Kidney (tissue), 14 donors: ENCODE measurements around the gene FRMD4A. TPM values are rescaled to one million over a fixed set of nuclear protein-coding genes. Genes with fewer than 3 reads are reported as not detected.

Experiments used
- DNase-seq, 5 donors: peaks; one replicate each; pipeline ENCODE4 v3.0.0-alpha.2; 2013 to 2020
- FAIRE-seq: peaks from 2 replicates; lab custom pipeline; 2012; peaks lifted over from hg19 to GRCh38; lab: Jason Lieb, UNC
- H3K27ac ChIP-seq, 2 donors: one replicate each; pipeline ENCODE4 v1.7.0; 2013; ENCODE audit warnings: low read depth in 2 of 2, low read length in 2 of 2, inconsistent platforms in 1 of 2
- H3K27me3 ChIP-seq: one replicate; pipeline ENCODE4 v1.7.1; 2013; ENCODE audit warnings: low read length, inconsistent platforms; ENCODE audit not compliant: control insufficient read depth, insufficient read depth
- H3K36me3 ChIP-seq, 3 donors: one replicate each; pipeline versions ENCODE4 v1.7.0 to v1.7.1; 2013; ENCODE audit warnings: low read length in 3 of 3, control low read depth in 1 of 3, inconsistent platforms in 1 of 3; ENCODE audit not compliant: insufficient read depth in 3 of 3, control insufficient read depth in 2 of 3
- H3K4me1 ChIP-seq, 3 donors: one replicate each; pipeline versions ENCODE4 v1.7.0 to v1.7.1; 2013; ENCODE audit warnings: low read length in 3 of 3, inconsistent platforms in 1 of 3, low read depth in 1 of 3; ENCODE audit not compliant: control insufficient read depth in 2 of 3, insufficient read depth in 2 of 3
- H3K4me3 ChIP-seq, 3 donors: one replicate each; pipeline versions ENCODE4 v1.7.0 to v1.8.1; 2013; ENCODE audit warnings: low read length in 3 of 3, control low read depth in 1 of 3, inconsistent platforms in 1 of 3
- H3K9ac ChIP-seq, 3 donors: one replicate each; pipeline versions ENCODE4 v1.7.0 to v1.7.1; 2013; ENCODE audit warnings: low read length in 3 of 3, control low read depth in 1 of 3, inconsistent platforms in 1 of 3
- H3K9me3 ChIP-seq, 3 donors: one replicate each; pipeline versions ENCODE4 v1.7.0 to v1.7.1; 2013; ENCODE audit warnings: low read length in 3 of 3, control low read depth in 1 of 3, inconsistent platforms in 1 of 3; ENCODE audit not compliant: control insufficient read depth in 2 of 3, insufficient read depth in 1 of 3
- intact Hi-C: fragments of 100-400 bp; cut with DNase I; formaldehyde crosslinking; loops from one replicate; pipeline ENCODE4 v1.11.1; 2022
- polyA plus RNA-seq: library from polyadenylated mRNA; stranded (reverse); fragments of 350-450 nt; fragmentation: Illumina TruSeq; extraction: RNeasy Lipid Tissue Mini Kit (QIAGEN cat#74804); gene quantifications from one replicate; pipeline ENCODE4 v1.2.3, GENCODE V29; 2014; ENCODE audit warnings: low read depth, low replicate concordance; ENCODE audit not compliant: insufficient read depth
- total RNA-seq: library from RNA; stranded (reverse); fragmentation: NEBNext Ultra II Directional; extraction: Animal tissue kit (Norgen Biotek cat#: 25700); gene quantifications from one replicate; pipeline ENCODE4 v1.2.1, GENCODE V29; 2021
- TF ChIP-seq, protein P1 (sequence below): IDR thresholded peaks from 3 replicates; pipeline ENCODE4 v1.5.1; 2012; ENCODE audit warnings: mild to moderate bottlenecking, moderate library complexity, borderline replicate concordance; ENCODE audit not compliant: insufficient read depth; ENCODE audit errors: extremely low read depth
- donor health status: control.
- donor health status: control.
- donor health status: control.
- donor health status: control.
- donor health status: control.
- donor health status: DM: yes; HTN: yes; CAD: no.
- donor health status: Normal renal cell carcinoma (clear cell type).

The FRMD4A gene
- total and polyA plus RNA-seq, 2 donors from 2014 or later: 16.0 to 68.2 TPM

DNA sequence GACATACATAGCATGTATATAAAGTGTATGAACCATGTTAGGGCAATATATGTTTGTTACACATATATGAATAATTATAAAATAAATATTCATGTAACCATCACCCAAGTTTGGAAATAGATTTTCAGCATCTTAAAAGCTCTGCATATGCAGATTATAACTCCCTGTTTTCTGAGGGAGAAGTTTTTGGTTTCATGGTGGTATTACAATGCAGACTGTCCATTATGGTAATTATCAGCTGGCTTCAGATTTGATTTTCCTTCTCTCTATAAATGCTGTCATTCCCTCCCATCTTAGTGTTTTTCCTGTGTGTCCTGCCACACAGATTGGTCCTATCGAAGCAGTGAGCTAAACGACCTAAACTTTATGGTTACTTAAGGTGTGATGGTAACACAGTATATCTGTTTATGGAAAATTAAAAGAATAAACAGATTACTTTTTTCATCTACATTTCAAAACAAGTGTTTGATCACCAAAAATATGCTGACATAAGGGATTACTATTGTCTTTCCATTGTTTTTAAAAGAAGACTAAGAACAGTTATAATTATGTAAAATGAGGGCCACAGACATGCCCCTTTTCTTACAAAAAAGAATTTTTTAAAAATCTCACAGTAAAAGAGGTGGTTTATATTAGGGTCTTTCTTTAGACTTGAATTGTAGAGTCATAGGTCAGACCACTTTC is 726.2 kb downstream of the FRMD4A start:
- H3K9me3 ChIP-seq: no peaks in the 10 kb centered on the region
- H3K27ac ChIP-seq: no peak overlapping the region
- intact Hi-C loops: no loop called here
- H3K9ac ChIP-seq: no peak overlapping the region
- TF ChIP-seq, protein P1, sequence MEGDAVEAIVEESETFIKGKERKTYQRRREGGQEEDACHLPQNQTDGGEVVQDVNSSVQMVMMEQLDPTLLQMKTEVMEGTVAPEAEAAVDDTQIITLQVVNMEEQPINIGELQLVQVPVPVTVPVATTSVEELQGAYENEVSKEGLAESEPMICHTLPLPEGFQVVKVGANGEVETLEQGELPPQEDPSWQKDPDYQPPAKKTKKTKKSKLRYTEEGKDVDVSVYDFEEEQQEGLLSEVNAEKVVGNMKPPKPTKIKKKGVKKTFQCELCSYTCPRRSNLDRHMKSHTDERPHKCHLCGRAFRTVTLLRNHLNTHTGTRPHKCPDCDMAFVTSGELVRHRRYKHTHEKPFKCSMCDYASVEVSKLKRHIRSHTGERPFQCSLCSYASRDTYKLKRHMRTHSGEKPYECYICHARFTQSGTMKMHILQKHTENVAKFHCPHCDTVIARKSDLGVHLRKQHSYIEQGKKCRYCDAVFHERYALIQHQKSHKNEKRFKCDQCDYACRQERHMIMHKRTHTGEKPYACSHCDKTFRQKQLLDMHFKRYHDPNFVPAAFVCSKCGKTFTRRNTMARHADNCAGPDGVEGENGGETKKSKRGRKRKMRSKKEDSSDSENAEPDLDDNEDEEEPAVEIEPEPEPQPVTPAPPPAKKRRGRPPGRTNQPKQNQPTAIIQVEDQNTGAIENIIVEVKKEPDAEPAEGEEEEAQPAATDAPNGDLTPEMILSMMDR: no peak
- FAIRE-seq (no peak), DNase-seq (no peak)
- H3K4me3 ChIP-seq: no peak overlapping the region
- no peaks in the 10 kb centered on the region for H3K4me1 ChIP-seq
- peaks cover 3 to 16% (median 14%) of the 10 kb centered on the region in 3 donors for H3K36me3 ChIP-seq
- no peaks in the 10 kb centered on the region for H3K27me3 ChIP-seq

DNA sequence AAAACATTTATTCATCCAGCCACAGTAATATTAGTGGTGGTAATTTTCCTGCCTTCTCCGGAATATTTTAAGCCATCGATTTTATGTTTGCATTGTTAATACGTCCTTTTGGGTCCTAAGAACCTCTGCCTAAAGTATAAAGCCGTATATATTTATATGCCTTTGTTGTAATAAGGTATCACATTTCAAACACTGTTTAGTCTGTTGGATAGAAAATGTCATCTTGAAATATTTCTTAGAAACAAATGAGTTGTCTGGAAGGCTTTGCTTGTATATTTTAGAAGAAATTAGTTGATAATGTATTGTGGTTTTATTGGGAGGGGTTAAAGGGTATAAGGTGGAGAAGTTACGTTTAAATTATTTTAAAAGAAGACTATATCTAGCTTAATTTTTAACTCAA is 732.8 kb downstream of the FRMD4A start:
- FAIRE-seq (no peak), DNase-seq (no peak)
- Histone ChIP-seq H3K27ac (no peak overlapping the region), H3K36me3 (peaks cover 0 to 10% (median 0%) of the 10 kb centered on the region in 3 donors), H3K4me3 (no peak overlapping the region), H3K4me1 (no peaks in the 10 kb centered on the region), H3K9ac (no peak overlapping the region), H3K27me3 (no peaks in the 10 kb centered on the region), H3K9me3 (no peaks in the 10 kb centered on the region)
- intact Hi-C loops: no loop called here
- TF ChIP-seq, protein P1: no peak

DNA sequence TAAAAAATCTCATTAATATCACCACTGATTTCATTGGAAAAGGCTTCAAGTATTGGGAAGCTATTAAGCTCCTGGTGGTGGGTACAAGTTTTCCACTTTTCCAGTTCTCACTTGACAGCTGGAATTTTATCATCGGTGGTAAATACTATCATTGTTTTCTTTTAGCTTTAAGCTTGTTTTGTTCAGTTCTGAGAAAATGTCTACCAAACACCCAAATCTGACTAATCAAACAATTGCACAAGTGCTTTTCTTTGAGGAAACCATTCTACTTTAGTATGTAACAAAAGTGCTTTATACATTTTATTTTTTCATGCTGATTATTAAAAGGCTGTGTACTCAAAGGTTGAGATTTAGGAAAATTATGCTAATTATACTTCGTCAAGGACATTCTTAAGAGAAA is 736.1 kb downstream of the FRMD4A start:
- no peak for FAIRE-seq
- Histone ChIP-seq H3K27ac (no peak overlapping the region), H3K36me3 (peaks cover 0 to 10% (median 8%) of the 10 kb centered on the region in 3 donors), H3K27me3 (no peaks in the 10 kb centered on the region), H3K4me3 (no peak overlapping the region), H3K9ac (no peak overlapping the region), H3K4me1 (no peaks in the 10 kb centered on the region), H3K9me3 (no peaks in the 10 kb centered on the region)
- intact Hi-C loops: no loop called here
- no peak for DNase-seq
- TF ChIP-seq, protein P1: no peak
